Liver (tissue), 3 donors: Measurements from ENCODE around the gene DNAJB4.

Experiments
- CTCF ChIP-seq: fragments of 150-350 bp; IDR thresholded peaks from 2 replicates; pipeline ENCODE4 v1.5.1; 2017; ENCODE audit warnings: improper control_type of control experiment, low read depth, low read length; ENCODE audit not compliant: missing input control
- SP1 ChIP-seq: IDR thresholded peaks from 2 replicates; pipeline ENCODE4 v1.6.1; 2018; ENCODE audit warnings: antibody characterized with exemption, mild to moderate bottlenecking
- donor health status: healthy.
- donor health status: healthy.

GRCh38 chr1:77970192-77970591 is 34.5 kb upstream of the DNAJB4 start:
- no peak for TF ChIP-seq CTCF
- TF ChIP-seq SP1: no peak
